Globus pallidus (tissue), 1 donor: ENCODE measurements around the gene GLI1.
"Not testable (repeated sequence)": the region's sequence is repeated elsewhere in the genome, so short reads cannot be mapped to it uniquely, and the experiment has no call there.

Experiments
- DNase-seq: peaks from one replicate; pipeline ENCODE4 v3.0.0-alpha.2; 2015; ENCODE audit warnings: low spot score

GLI1 gene

GRCh38 chr12:57441846-57442427 is 17.6 kb upstream of the GLI1 start:
- no peak for DNase-seq

GRCh38 chr12:57444337-57444736 is 15.2 kb upstream of the GLI1 start:
- not testable (repeated sequence) for DNase-seq

GRCh38 chr12:57444744-57445143 is 14.8 kb upstream of the GLI1 start:
- DNase-seq: no peak

GRCh38 chr12:57446292-57446960 is 13.2 kb upstream of the GLI1 start:
- DNase-seq: no peak

- DNase-seq: no peak
Measured at GRCh38 chr12:57448669-57449068, 10.9 kb upstream of the GLI1 start.

- no peak for DNase-seq
Measured at GRCh38 chr12:57449375-57449774, 10.2 kb upstream of the GLI1 start.

GRCh38 chr12:57450057-57450456 is 9.5 kb upstream of the GLI1 start:
- DNase-seq: no peak

GRCh38 chr12:57451233-57451778 is 8.3 kb upstream of the GLI1 start:
- no peak for DNase-seq

- DNase-seq: no peak
Measured at GRCh38 chr12:57452181-57452936, 7.2 kb upstream of the GLI1 start.

- DNase-seq: peak; percentile 60
Measured at GRCh38 chr12:57452937-57453509, 6.6 kb upstream of the GLI1 start.

GRCh38 chr12:57454213-57454565 is 5.4 kb upstream of the GLI1 start:
- no peak for DNase-seq

- no peak for DNase-seq
Measured at GRCh38 chr12:57454566-57455373, 4.8 kb upstream of the GLI1 start, which contains the start of gene INHBE. Gene INHBE, plus strand, starts transcription at chr12:57455307. Its CDS starts 230 bp downstream, at chr12:57455537.

- no peak for DNase-seq
Measured at GRCh38 chr12:57455374-57456144, 4.0 kb upstream of the GLI1 start.

- no peak for DNase-seq
Measured at GRCh38 chr12:57456145-57456700, 3.4 kb upstream of the GLI1 start.

GRCh38 chr12:57456737-57457490 is 2.7 kb upstream of the GLI1 start:
- DNase-seq: no peak

- no peak for DNase-seq
Measured at GRCh38 chr12:57458665-57459054, 925 bp upstream of the GLI1 start.

GRCh38 chr12:57459055-57459749 is 383 bp upstream of the GLI1 start:
- DNase-seq: peak; percentile 93

GRCh38 chr12:57460468-57460784 is 841 bp downstream of the GLI1 start:
- no peak for DNase-seq

- DNase-seq: no peak
Measured at GRCh38 chr12:57460841-57461275, 1.3 kb downstream of the GLI1 start.
